Gastroesophageal sphincter (tissue), 3 donors: Measurements from ENCODE around the gene MYH11.

Source experiments
- CTCF ChIP-seq, 4 experiments: fragments of 200-600 bp in 2 of 4; fragments of 450-650 bp in 2 of 4; sonication (generic) in 1 of 4; IDR thresholded peaks; one replicate each; pipeline ENCODE4 v1.5.1; 2017 to 2019; ENCODE audit warnings: antibody characterized with exemption in 4 of 4, mild to moderate bottlenecking in 2 of 4, moderate library complexity in 2 of 4
- EP300 ChIP-seq: sonication (generic); formaldehyde crosslinking; IDR thresholded peaks from one replicate; pipeline ENCODE4 v1.6.1; 2017; ENCODE audit warnings: antibody characterized with exemption, mild to moderate bottlenecking
- POLR2A ChIP-seq, 2 donors: fragments of 450-650 bp; IDR thresholded peaks; one replicate each; pipeline ENCODE4 v1.6.1; 2017; ENCODE audit warnings: antibody characterized with exemption in 2 of 2, mild to moderate bottlenecking in 2 of 2, moderate library complexity in 1 of 2

- TF ChIP-seq POLR2A (IDR thresholded peaks at IDR 0.05) (no peak), CTCF (IDR thresholded peaks at IDR 0.05) (no peak), EP300 (no peak)
Observed at GRCh38 chr16:15667091-15667742, 189.6 kb downstream of the MYH11 start.
